GM12878 (cell line): ENCODE data around the gene KRTAP5-8.
"Not testable (repeated sequence)": the region's sequence is repeated elsewhere in the genome, so short reads cannot be mapped to it uniquely, and the experiment has no call there.

Experiments
- ASH2L ChIP-seq: fragments of 300-600, 200-600 bp; sonication (generic); IDR thresholded peaks from 2 replicates; pipeline ENCODE4 v1.6.1; 2017; ENCODE audit warnings: low read depth, mild to moderate bottlenecking, borderline replicate concordance
- CHD4 ChIP-seq: fragments of 200-600 bp; sonication (generic); IDR thresholded peaks from 2 replicates; pipeline ENCODE4 v1.6.1; 2016; ENCODE audit warnings: mild to moderate bottlenecking
- CTCF ChIP-seq, 3 experiments: IDR thresholded peaks in 2 of 3; conservative IDR thresholded peaks in 1 of 3; 2 replicates each; pipeline ENCODE4 v1.5.1; 2011; ENCODE audit warnings: low read depth in 3 of 3, low read length in 3 of 3, mild to moderate bottlenecking in 3 of 3, control low read depth in 2 of 3, moderate library complexity in 2 of 3, inconsistent platforms in 1 of 3, mixed read lengths in 1 of 3; ENCODE audit not compliant: control insufficient read depth in 2 of 3, insufficient read depth in 1 of 3; ENCODE audit errors: extremely low read depth in 1 of 3
- E2F4 ChIP-seq: IDR thresholded peaks from 2 replicates; pipeline ENCODE4 v1.6.1; 2012; ENCODE audit warnings: low read depth, low read length, improper control_type of control experiment
- MEF2A ChIP-seq: IDR thresholded peaks from 2 replicates; pipeline ENCODE4 v1.6.1; 2011; ENCODE audit warnings: low read depth, mild to moderate bottlenecking, low read length, moderate library complexity; ENCODE audit not compliant: insufficient read depth
- STAT1 ChIP-seq: fragments of 450-650 bp; conservative IDR thresholded peaks from 2 replicates; pipeline ENCODE4 v1.6.1; 2014; ENCODE audit warnings: antibody characterized with exemption, mild to moderate bottlenecking

- TF ChIP-seq MEF2A; CTCF (IDR thresholded peaks at IDR 0.05 in 2 of 3, conservative IDR thresholded peaks at IDR 0.05 in 1 of 3; ENCODE audit: control insufficient read depth in 2 of 3, extremely low read depth in 1 of 3, insufficient read depth in 1 of 3, low read depth in 3 of 3, low read length in 3 of 3); ASH2L; CHD4; STAT1; E2F4: not testable (repeated sequence)
Measured at GRCh38 chr11:71582969-71583368, 45.1 kb downstream of the KRTAP5-8 start.
